Skeletal muscle satellite cell (primary cell): ENCODE measurements around the gene FUBP3.

Experiments used
- H3K27me3 ChIP-seq: 2 replicates; pipeline ENCODE4 v1.7.0; 2013; ENCODE audit warnings: low read length; ENCODE audit not compliant: control insufficient read depth, insufficient read depth
- H3K36me3 ChIP-seq: 2 replicates; pipeline ENCODE4 v1.7.0; 2013; ENCODE audit warnings: mild to moderate bottlenecking, control low read depth, low read length; ENCODE audit not compliant: insufficient read depth
- H3K4me1 ChIP-seq: 2 replicates; pipeline ENCODE4 v1.7.0; 2013; ENCODE audit warnings: low read length; ENCODE audit not compliant: control insufficient read depth, insufficient read depth
- H3K4me2 ChIP-seq: 2 replicates; pipeline ENCODE4 v1.7.0; 2013; ENCODE audit warnings: mild to moderate bottlenecking, low read length
- H3K4me3 ChIP-seq: 2 replicates; pipeline ENCODE4 v1.7.0; 2013; ENCODE audit warnings: low read length
- H3K9ac ChIP-seq: 2 replicates; pipeline ENCODE4 v1.7.0; 2013; ENCODE audit warnings: mild to moderate bottlenecking, low read depth, low read length, moderate library complexity
- H3K9me3 ChIP-seq: replicated peaks from 2 replicates; pipeline ENCODE4 v1.7.0; 2013; ENCODE audit warnings: mild to moderate bottlenecking, control low read depth, low read length

Gene FUBP3

GRCh38 chr9:130660683-130661450 is 81.5 kb downstream of the FUBP3 start:
- no peaks in the 10 kb centered on the region for H3K9me3 ChIP-seq
- peak overlapping the region; percentile 79 for H3K4me2 ChIP-seq
- peaks cover 92% of the 10 kb centered on the region for H3K27me3 ChIP-seq
- peaks cover 3% of the 10 kb centered on the region for H3K4me1 ChIP-seq
- H3K4me3 ChIP-seq: peak overlapping the region; percentile 56
- no peaks in the 10 kb centered on the region for H3K36me3 ChIP-seq
- H3K9ac ChIP-seq: no peak overlapping the region

GRCh38 chr9:130661451-130662098 is 82.2 kb downstream of the FUBP3 start:
- peaks cover 3% of the 10 kb centered on the region for H3K4me1 ChIP-seq
- H3K9ac ChIP-seq: no peak overlapping the region
- H3K4me2 ChIP-seq: peak overlapping the region; percentile 79
- H3K9me3 ChIP-seq: no peaks in the 10 kb centered on the region
- H3K27me3 ChIP-seq: peaks cover 92% of the 10 kb centered on the region
- H3K36me3 ChIP-seq: no peaks in the 10 kb centered on the region
- H3K4me3 ChIP-seq: no peak overlapping the region

GRCh38 chr9:130662099-130662969 is 83.0 kb downstream of the FUBP3 start:
- no peak overlapping the region for H3K9ac ChIP-seq

GRCh38 chr9:130662970-130663257 is 83.5 kb downstream of the FUBP3 start:
- H3K4me2 ChIP-seq: no peak overlapping the region
- peaks cover 91% of the 10 kb centered on the region for H3K27me3 ChIP-seq
- H3K36me3 ChIP-seq: no peaks in the 10 kb centered on the region
- H3K4me3 ChIP-seq: no peak overlapping the region
- peaks cover 3% of the 10 kb centered on the region for H3K4me1 ChIP-seq
- H3K9me3 ChIP-seq: no peaks in the 10 kb centered on the region
- H3K9ac ChIP-seq: no peak overlapping the region

More at GRCh38 chr9:130662099-130662969, 83.0 kb downstream of the FUBP3 start:
- no peak overlapping the region for H3K4me2 ChIP-seq
- peaks cover 3% of the 10 kb centered on the region for H3K4me1 ChIP-seq
- H3K4me3 ChIP-seq: no peak overlapping the region
- H3K9me3 ChIP-seq: no peaks in the 10 kb centered on the region
- no peaks in the 10 kb centered on the region for H3K36me3 ChIP-seq
- peaks cover 92% of the 10 kb centered on the region for H3K27me3 ChIP-seq

- H3K9ac ChIP-seq: no peak overlapping the region
- no peaks in the 10 kb centered on the region for H3K36me3 ChIP-seq
- no peaks in the 10 kb centered on the region for H3K9me3 ChIP-seq
- H3K27me3 ChIP-seq: peaks cover 91% of the 10 kb centered on the region
- no peak overlapping the region for H3K4me3 ChIP-seq
- H3K4me2 ChIP-seq: no peak overlapping the region
- peaks cover 3% of the 10 kb centered on the region for H3K4me1 ChIP-seq
These were observed 84.0 kb downstream of the FUBP3 start for GRCh38 chr9:130663258-130663976.

- no peaks in the 10 kb centered on the region for H3K36me3 ChIP-seq
- H3K27me3 ChIP-seq: peaks cover 90% of the 10 kb centered on the region
- H3K9ac ChIP-seq: no peak overlapping the region
- H3K4me2 ChIP-seq: no peak overlapping the region
- H3K4me3 ChIP-seq: no peak overlapping the region
- H3K9me3 ChIP-seq: no peaks in the 10 kb centered on the region
- H3K4me1 ChIP-seq: peaks cover 3% of the 10 kb centered on the region
These were observed 84.5 kb downstream of the FUBP3 start for GRCh38 chr9:130663977-130664250.

- no peaks in the 10 kb centered on the region for H3K36me3 ChIP-seq
- peaks cover 3% of the 10 kb centered on the region for H3K4me1 ChIP-seq
- peaks cover 85% of the 10 kb centered on the region for H3K27me3 ChIP-seq
- H3K9me3 ChIP-seq: no peaks in the 10 kb centered on the region
- no peak within 1 kb of the TSS for H3K9ac ChIP-seq
- peak within 1 kb of the TSS; percentile 45 for H3K4me2 ChIP-seq
- H3K4me3 ChIP-seq: no peak within 1 kb of the TSS
These were observed 85.1 kb downstream of the FUBP3 start, which contains the start of gene PRDM12 for GRCh38 chr9:130664251-130665028. Gene PRDM12, plus strand, starts transcription at chr9:130664594. Its CDS starts 60 bp downstream, at chr9:130664654.

GRCh38 chr9:130665029-130665430 is 85.7 kb downstream of the FUBP3 start:
- Histone ChIP-seq H3K27me3 (peaks cover 81% of the 10 kb centered on the region), H3K9me3 (no peaks in the 10 kb centered on the region), H3K9ac (no peak overlapping the region), H3K4me1 (peaks cover 3% of the 10 kb centered on the region), H3K4me3 (no peak overlapping the region), H3K4me2 (peak overlapping the region; percentile 45), H3K36me3 (no peaks in the 10 kb centered on the region)

GRCh38 chr9:130665431-130666392 is 86.3 kb downstream of the FUBP3 start:
- Histone ChIP-seq H3K36me3 (no peaks in the 10 kb centered on the region), H3K9ac (no peak overlapping the region), H3K27me3 (peaks cover 75% of the 10 kb centered on the region), H3K4me3 (no peak overlapping the region), H3K9me3 (no peaks in the 10 kb centered on the region), H3K4me1 (peaks cover 3% of the 10 kb centered on the region), H3K4me2 (no peak overlapping the region)
